NCI-H345 (cell line): ENCODE results near the gene CHTF18.

ENCODE experiments used
- DNase-seq: peaks from one replicate; lab custom pipeline; 2025; lab: John Stamatoyannopoulos, UW

The CHTF18 gene

DNA sequence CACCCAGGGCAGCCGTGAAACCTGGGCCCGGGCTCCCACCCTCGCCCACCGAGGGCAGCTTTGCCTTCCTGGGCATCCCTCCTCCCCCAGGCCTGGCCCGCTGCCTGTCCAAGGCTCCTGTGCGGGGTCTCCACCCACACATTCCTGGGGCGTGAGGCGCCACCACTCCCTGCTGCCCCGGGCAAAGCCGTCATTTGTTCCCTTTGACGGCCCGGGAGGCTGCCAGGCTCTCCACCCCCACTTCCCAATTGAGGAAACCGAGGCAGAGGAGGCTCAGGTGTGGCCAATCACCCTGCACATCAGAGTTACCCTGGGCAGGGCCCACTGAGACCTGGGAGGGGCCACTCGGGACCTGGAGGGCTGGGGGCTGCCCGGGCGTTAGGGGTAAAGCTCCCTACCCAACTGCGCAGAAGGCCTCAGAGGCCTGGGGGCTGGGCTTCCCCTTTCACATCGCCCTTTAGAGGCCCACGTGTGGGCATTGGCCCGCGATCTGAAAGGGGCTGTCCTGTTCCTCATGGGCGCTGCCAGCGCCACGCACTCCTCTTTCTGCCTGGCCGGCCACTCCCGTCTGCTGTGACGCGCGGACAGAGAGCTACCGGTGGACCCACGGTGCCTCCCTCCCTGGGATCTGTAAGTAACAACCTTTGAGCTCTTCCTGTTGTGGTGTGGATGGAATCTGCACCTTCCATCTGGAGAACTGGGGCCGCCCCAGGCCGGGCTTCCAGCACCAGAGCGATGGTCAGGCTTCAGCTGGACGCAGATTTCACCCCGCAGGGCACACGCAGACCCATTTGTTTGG is 27.7 kb upstream of the CHTF18 start, which contains the start of gene MSLN:
MSLN (plus strand) TSS at position 190 of the 799 bp plus-strand sequence. CDS start 1,947 bp downstream, outside the sequence.
- no peak for DNase-seq

DNA sequence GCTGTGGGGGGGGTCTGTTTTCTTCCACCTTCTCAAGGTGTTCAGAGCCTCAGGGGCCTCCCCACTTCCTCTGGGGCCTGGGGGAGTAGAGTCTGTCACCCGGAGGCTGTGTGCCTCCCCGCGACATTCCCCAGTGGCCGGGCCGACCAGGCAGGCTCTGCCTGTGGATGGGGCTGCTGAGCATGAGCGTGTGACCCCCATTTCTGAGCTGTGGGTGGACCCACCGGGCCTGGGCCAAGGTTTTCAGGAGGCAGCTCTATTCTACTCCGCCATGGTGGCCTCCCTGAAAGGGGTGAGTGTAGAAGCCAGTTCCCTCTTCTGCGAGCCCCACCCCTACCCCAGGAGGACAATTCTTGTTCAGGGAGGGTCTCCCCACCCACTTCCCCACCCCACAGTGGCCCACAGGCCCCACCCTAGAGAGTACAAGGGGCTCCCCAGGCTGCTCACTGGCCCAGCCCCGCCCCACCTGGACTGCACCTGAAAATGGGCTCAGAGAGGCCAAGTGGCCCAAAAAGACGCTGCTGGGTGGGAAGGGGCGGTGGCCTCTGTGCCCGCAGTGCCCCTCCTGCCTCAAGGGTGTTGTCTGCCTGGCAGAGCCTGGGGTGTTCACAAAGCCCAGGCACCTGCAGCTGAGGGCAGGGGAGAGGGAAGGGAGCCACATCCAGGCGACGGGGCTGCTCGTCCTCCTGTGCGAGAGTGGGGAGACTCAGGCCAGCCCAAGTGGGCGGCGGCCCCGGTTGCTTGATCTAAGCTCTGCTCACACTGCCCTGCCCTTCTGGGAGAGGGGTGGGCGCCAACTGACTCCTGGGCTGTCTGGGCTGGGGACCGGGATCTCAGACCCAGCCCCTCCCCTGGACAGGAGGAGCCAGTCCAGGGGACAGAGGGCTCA is 26.6 kb upstream of the CHTF18 start:
- no peak for DNase-seq

DNA sequence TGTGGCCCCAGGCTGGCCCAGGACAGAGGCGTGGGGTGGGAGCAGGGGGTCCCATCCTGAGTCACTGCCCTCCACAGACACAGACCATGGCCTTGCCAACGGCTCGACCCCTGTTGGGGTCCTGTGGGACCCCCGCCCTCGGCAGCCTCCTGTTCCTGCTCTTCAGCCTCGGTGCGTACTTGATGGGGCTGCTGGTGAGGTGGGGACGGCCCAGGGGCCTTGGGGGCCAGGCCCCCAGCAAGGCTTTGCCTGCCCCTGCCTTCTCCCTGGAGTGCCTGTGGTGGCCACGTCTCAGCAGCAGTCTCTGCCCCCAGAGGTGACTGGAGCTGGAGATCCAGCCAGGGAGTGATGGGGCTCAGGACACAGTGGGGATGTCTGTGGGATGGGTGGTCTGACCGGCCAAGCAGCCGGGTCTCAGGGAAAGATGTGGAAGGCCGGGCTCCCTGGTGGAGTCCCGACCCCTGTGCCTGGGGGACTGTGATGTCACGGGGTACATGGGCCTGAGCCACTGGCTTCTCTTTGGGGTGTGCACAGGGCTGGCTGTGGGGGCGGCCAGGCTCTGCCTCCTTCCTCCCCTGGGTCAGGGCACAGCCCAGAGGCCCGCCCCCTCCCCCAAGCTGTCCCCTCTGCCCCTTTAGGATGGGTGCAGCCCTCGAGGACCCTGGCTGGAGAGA is 25.7 kb upstream of the CHTF18 start:
- no peak for DNase-seq

DNA sequence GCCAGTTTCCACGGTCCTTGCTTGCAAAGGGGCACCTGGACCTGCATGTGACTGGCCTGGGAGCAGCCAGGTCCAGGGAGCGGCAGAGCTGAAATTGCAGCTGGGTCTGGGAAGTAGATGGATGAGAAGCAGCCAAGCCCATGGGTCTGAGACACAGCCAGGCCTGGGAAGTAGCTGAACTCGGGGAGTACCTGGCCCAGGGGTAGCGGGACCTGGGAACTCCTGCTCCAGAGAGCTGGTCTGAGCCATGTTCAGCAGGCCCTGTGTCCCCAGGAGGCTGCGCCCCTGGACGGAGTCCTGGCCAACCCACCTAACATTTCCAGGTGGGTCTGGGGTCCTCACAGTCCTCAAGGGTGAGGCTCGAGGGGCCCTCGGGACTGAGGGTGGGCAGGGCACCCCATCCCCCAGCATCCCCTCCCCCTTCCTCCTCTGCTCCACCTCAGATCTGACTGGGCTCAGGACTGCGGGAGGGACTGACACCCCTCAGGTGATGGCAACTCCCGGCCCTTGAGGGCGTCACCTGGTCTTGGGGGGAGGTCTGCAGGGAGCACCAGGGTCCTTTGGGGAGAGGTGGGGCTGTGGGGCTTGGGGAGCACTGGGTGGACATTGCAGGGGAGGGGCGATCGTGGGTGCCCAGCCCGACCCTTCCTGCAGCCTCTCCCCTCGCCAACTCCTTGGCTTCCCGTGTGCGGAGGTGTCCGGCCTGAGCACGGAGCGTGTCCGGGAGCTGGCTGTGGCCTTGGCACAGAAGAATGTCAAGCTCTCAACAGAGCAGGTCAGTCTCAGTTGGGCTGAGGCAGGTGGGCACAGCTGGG is 24.8 kb upstream of the CHTF18 start:
- no peak for DNase-seq

DNA sequence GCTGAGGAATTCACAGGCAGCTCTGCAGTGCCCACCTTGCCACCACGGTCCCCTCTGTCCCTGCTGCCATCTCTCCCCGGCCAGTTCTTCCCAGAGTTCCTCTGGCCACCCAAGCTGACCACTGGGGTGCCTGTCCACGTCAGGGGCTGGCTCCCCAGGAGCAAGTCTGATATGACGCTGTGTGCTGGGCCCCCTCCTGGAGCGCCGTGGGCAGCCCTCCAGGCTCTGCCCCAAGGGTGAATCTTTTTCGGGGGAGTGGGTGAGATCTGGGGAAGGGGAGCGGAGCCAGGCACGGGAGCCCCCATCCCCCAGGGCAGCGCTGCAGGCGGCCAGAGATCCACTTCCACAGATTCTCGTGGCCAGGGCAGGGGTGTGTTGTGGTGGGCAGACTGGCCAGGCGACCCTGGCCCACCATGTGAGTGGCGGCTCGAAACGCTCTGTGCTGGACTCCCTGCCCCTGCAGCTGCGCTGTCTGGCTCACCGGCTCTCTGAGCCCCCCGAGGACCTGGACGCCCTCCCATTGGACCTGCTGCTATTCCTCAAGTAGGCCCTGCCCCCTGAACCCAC is 24.2 kb upstream of the CHTF18 start:
- DNase-seq: no peak

DNA sequence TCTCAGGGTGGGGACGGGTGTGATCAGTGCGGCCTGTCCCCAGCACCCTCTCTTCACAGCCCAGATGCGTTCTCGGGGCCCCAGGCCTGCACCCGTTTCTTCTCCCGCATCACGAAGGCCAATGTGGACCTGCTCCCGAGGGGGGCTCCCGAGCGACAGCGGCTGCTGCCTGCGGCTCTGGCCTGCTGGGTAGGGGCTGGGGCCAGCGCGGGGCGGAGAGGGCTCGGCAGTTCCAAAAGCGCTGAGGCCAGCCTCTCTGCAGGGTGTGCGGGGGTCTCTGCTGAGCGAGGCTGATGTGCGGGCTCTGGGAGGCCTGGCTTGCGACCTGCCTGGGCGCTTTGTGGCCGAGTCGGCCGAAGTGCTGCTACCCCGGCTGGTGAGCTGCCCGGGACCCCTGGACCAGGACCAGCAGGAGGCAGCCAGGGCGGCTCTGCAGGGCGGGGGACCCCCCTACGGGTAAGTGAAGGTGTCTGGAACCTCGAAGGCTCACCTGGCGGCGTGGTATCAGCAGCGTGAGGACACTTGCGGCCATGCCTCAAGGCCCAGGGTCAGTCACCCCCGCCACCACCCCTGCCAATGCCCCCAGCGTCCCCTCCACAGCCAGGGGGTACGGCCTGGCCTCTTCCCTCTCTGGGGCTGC is 23.5 kb upstream of the CHTF18 start:
- DNase-seq: no peak

DNA sequence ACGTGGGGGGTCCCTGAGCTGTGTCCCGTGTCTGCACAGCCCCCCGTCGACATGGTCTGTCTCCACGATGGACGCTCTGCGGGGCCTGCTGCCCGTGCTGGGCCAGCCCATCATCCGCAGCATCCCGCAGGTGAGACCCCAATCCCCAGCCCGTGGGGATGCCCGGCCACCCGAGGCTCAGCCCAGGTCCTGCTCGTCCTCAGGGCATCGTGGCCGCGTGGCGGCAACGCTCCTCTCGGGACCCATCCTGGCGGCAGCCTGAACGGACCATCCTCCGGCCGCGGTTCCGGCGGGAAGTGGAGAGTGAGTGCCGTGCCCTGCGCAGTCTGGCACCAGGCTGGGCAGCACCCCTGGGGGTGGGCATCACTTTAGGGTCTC is 22.9 kb upstream of the CHTF18 start:
- no peak for DNase-seq

DNA sequence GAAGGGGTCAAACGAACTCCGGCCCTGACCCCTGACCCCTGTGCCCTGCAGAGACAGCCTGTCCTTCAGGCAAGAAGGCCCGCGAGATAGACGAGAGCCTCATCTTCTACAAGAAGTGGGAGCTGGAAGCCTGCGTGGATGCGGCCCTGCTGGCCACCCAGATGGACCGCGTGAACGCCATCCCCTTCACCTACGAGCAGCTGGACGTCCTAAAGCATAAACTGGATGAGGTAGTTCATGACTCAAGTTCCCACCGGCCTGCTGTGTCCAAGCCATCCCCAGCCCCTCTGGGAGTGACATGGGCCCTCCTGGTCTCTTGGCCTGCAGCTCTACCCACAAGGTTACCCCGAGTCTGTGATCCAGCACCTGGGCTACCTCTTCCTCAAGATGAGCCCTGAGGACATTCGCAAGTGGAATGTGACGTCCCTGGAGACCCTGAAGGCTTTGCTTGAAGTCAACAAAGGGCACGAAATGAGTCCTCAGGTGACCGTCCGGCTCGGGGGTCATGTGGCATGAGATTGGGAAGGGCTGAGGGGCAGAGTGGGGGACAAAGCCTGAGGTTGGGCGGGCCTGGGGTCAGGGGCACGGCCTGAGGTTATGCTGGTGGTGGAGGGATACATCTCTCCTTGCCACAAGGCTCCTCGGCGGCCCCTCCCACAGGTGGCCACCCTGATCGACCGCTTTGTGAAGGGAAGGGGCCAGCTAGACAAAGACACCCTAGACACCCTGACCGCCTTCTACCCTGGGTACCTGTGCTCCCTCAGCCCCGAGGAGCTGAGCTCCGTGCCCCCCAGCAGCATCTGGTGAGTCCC is 22.2 kb upstream of the CHTF18 start:
- no peak for DNase-seq

DNA sequence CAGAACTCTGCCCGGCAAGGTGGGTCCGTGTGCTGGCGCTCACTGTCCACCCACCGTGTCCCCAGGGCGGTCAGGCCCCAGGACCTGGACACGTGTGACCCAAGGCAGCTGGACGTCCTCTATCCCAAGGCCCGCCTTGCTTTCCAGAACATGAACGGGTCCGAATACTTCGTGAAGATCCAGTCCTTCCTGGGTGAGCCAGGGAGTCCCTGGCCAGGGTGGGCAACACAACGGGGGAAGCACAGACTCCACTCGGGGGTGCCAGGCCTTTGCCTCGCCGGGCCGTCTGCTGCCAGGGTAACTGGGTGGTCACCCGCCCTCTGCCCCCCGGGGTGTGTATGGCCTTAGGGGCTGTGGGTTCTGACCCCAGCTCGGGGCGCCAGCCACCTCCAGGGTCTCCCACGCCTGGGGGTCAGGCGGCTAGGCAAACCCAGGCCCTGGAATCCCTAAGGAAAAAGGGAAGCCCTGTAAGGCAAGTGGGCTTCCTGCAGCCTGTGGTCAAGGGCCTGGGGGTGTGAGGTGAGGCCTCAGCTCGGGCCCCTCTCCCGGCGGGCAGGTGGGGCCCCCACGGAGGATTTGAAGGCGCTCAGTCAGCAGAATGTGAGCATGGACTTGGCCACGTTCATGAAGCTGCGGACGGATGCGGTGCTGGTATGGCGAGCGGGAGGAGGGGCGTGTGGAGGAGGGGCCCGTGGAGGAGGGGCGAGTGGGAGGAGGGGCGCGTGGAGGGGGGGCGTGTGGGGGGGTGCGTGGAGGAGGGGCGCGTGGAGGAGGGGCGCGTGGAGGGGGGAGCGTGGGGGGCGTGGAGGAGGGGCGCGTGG is 21.4 kb upstream of the CHTF18 start:
- DNase-seq: no peak

DNA sequence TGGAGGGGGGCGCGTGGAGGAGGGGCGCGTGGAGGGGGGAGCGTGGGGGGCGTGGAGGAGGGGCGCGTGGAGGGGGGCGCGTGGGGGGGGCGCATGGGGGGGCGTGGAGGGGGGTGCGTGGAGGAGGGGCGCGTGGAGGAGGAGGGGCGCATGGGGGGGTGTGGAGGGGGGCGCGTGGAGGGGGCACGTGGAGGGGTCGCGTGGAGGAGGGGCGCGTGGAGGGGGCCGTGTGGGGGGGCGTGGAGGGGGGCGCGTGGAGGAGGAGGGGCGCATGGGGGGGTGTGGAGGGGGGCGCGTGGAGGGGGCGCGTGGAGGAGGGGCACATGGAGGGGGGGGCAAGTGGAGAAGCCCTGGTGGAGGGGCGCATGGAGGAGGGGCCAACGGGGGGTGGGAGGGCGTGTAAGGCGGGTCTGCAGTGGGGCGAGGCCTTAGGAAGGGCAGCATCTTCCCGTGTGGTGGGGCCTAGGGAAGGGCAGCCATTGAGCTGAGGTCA is 20.6 kb upstream of the CHTF18 start:
- no peak for DNase-seq

DNA sequence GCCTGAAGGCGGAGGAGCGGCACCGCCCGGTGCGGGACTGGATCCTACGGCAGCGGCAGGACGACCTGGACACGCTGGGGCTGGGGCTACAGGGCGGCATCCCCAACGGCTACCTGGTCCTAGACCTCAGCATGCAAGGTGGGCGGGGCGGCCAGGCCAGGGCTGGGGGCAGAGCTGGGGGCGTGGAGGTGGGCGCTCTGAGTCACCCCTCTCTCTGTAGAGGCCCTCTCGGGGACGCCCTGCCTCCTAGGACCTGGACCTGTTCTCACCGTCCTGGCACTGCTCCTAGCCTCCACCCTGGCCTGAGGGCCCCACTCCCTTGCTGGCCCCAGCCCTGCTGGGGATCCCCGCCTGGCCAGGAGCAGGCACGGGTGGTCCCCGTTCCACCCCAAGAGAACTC is 20.0 kb upstream of the CHTF18 start:
- no peak for DNase-seq

DNA sequence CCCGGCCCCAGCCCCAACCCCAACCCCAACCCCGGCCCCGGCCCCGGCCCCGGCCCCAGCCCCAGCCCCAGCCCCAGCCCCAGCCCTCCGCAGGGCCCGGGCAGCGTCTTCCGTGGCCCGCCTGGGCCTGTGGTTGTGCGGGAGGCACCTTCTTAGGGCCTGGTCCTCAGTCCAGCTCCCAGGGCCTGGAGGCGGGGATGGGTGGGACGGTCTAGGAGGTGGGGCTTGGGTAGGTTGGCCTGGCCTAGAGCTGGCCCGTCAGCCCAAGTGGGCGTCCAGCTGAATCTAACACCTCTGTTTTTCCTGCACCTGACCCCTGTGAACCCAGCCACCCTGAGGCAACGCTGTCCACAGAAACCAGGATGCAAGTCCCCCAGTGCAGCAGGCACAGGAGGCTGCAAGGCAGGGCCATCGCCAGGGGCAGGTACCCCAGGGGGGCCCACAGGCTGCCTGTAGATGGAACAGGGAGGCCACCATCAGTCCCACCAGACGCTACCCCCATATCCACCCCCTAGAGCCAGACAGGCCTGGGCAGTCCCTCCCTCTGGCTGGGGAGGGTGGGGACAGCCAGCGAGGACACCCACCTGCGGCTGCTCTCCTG is 19.1 kb upstream of the CHTF18 start:
- DNase-seq: no peak

DNA sequence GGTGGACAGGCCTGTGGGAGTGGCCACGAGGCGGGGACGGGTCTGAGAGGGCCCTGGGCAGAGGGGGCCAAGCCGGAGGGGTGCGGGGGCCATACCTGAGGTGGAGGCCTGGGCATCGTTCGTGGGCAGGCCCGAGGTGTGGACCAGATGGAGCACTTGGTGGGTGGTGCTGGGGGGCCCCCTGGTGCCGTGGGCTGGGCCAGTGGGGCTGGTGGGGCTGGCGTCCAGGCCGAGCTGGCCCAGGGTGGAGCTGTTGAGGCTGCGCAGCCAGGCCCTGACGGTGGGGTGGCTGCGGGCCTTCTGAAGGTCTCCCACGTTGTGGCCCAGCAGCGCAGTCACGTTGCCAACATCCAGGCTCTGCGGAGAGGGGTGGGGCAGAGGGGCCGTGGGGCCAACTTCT is 18.5 kb upstream of the CHTF18 start:
- DNase-seq: no peak

DNA sequence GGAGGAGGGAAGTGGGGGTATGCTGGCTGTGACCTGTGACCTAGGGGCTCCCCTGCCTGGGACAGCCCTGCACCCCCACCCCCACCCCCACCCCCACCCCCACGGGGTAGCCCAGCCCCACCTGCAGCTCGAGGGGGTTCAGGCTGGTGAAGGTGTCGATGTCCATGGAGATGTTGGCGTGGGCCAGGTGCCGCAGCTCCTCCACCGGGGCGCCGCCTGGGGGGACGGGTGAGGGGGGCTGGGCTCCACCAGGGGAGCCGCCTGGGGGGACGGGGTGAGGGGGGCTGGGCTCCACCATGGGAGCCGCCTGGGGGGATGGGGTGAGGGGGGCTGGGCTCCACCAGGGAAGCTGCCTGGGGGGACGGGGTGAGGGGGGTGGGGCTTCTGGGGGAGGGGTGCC is 18.0 kb upstream of the CHTF18 start:
- no peak for DNase-seq

DNA sequence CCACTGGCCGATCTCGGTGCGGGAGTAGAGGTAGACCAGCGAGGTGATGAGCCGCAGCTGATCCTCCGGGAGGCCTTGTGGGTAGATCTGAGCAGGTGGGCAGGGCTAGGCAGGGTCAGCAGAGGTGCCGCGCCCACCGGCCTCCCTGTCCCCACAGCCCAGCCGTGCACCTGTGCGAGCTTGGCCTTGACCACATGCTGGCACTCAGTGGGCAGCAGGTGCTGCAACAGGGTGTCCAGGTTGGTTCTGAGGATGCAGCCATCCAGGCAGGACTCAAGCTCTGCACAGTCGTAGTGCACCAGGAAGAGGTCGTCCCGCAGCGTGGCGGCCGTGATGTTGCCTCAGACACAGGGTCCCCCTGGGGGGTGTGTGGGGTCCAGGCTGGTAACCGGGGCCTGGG is 15.5 kb upstream of the CHTF18 start:
- no peak for DNase-seq

DNA sequence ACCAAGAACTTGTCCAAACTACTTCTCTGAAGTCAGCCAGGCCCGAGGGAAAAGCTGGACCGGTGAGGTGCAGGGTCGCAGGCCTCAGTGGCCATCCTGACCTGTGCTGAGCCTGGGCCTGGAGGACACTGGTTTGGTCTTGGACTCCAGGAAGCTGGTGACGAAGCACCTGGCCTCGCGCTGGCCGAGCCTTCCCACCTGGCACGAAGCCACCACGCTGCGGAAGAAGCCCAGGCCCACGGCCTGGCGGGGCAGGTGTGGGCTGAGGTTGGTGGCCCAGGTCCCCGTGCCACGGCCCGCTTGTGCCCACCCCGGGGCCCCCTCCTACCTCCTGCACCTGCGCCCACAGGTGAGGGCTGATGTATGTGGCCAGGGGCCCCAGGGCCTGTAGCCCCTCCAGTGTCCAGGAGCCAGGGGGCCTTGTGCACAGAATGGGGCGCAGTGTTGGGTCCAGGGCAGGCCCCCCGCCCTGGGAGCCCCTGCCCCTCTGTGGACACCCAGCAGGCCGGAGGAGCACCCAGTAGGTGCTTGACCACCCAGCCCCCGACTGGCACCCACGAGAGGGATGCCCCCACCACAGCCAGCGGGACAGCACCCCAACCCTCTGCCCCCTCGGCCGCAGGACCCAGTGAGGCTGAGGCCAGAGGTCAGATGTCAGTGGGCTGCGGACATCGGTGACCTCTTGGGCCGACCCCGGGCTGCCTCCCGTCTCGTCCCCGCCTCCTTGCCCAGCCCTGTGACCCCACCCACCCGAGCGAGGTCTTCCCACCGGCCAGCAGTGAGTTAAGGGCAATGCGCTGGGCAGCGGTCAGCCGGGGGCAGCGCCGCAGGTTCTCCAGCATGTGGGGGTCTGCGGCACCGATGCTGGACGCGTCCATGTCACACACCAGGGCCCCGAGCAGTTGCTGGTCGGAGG is 14.1 kb upstream of the CHTF18 start:
- no peak for DNase-seq

DNA sequence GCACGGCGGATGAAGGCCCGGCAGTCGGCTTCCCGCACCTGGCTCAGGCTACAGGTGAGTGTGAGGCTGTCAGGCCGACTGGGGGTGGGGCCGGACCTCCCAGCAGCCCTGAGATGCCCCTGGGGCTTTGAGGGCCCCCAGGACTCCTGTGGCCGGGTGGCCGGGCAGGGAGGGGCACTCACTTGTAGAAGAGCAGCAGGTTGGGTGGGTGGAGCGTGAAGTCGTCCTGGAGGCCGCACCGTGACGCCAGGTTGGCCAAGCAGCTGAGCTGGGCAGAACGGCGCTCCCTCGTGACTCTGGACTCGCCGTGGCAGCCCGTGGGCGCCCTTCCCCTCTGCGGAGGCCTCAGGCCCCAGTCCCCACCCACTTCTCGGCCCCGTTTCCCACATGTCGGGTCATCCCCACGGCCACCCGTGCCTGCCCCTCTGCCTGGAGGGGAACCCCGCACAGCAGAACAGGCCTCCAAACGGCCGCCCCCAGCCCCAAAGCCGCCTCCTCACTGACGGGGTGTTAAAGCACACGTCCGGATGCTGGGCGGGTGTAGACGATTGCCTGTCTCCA is 13.1 kb upstream of the CHTF18 start:
- no peak for DNase-seq
